Raji (cell line): ENCODE measurements around the gene GOLGA6A.

Experiments used
- POLR2A ChIP-seq: IDR thresholded peaks from 2 replicates; pipeline ENCODE4 v1.6.1; 2011; ENCODE audit warnings: low read depth, low read length, control low read depth; ENCODE audit not compliant: insufficient read depth

GOLGA6A gene

GRCh38 chr15:74035121-74036017 is 47.0 kb downstream of the GOLGA6A start:
- TF ChIP-seq POLR2A, result no peak

- TF ChIP-seq POLR2A, result no peak
These were observed 48.1 kb downstream of the GOLGA6A start for GRCh38 chr15:74034206-74034755.

GRCh38 chr15:74032606-74033561 is 49.5 kb downstream of the GOLGA6A start:
- no peak for TF ChIP-seq POLR2A

GRCh38 chr15:74032046-74032445 is 50.3 kb downstream of the GOLGA6A start:
- no peak for TF ChIP-seq POLR2A

- TF ChIP-seq POLR2A, result no peak
These were observed 53.7 kb downstream of the GOLGA6A start for GRCh38 chr15:74028646-74029045.

- no peak for TF ChIP-seq POLR2A
These were observed 54.7 kb downstream of the GOLGA6A start for GRCh38 chr15:74027688-74028087.

GRCh38 chr15:74025436-74025835 is 56.9 kb downstream of the GOLGA6A start:
- no peak for TF ChIP-seq POLR2A

GRCh38 chr15:74024687-74025086 is 57.7 kb downstream of the GOLGA6A start:
- TF ChIP-seq POLR2A, result no peak

GRCh38 chr15:74022706-74023470 is 59.5 kb downstream of the GOLGA6A start:
- no peak for TF ChIP-seq POLR2A
